Umbilical cord (tissue), 2 donors: ENCODE measurements around the gene VSX1. TPM values are rescaled to one million over a fixed set of nuclear protein-coding genes. Genes with fewer than 3 reads are reported as not detected.

ENCODE experiments used
- DNase-seq: peaks from one replicate; pipeline ENCODE4 v3.0.0-alpha.2; 2015; ENCODE audit warnings: low spot score
- total RNA-seq: library from RNA; depleted of rRNA; stranded (reverse); fragments of >200 nt; gene quantifications from one replicate; pipeline ENCODE4 v1.2.3, GENCODE V29; 2014; ENCODE audit warnings: low replicate concordance; ENCODE audit not compliant: insufficient read depth

VSX1 gene
- total RNA-seq, 1 donor from 2014 or later, result 0.24 TPM

- no peak for DNase-seq
These were observed 5.4 kb upstream of the VSX1 start for GRCh38 chr20:25087186-25087929.

GRCh38 chr20:25085756-25086495, 4.0 kb upstream of the VSX1 start:
- no peak for DNase-seq

- no peak for DNase-seq
These were observed 2.8 kb upstream of the VSX1 start for GRCh38 chr20:25084626-25085187.

DNA sequence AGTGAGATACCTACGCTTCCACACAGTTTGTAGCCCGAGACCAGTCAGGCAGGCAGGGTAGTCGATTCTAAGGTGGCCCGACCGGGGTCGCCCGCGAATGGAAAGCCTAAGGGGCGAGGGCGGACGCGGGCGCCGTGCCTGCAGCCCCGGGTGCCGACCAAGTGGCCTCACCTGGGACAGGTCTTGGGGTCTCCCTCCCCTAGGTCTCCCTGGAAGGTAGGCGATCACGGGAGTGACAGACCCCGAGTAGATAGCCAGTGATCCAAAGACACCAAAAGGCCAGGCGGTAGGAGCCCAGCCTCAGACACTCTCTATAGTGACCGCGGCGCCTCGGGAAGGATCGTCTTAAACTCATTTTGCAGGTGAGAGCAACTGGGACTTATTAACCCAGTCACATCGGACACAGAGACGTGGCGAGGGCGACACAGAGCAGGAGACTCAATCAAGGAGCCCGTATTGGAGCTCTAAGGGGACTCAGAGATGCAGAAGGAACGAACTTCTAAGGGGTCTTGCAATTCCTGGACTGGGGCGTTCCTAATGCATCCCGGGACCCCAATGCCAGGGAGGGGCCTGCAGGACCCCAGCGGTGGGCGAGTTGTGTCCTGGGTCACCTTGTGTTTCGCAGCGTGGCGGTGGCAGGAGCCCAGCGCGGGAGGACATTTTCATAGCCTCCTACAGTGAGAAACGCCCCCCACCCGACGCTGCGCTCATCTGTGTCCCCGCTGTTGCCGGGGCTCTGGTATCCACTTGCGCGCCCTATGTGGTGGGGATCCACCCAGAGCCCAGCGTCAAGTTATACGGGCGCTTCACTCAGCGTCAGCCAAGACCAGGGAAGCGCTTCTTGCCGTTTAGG, 2.1 kb upstream of the VSX1 start:
- no peak for DNase-seq

DNA sequence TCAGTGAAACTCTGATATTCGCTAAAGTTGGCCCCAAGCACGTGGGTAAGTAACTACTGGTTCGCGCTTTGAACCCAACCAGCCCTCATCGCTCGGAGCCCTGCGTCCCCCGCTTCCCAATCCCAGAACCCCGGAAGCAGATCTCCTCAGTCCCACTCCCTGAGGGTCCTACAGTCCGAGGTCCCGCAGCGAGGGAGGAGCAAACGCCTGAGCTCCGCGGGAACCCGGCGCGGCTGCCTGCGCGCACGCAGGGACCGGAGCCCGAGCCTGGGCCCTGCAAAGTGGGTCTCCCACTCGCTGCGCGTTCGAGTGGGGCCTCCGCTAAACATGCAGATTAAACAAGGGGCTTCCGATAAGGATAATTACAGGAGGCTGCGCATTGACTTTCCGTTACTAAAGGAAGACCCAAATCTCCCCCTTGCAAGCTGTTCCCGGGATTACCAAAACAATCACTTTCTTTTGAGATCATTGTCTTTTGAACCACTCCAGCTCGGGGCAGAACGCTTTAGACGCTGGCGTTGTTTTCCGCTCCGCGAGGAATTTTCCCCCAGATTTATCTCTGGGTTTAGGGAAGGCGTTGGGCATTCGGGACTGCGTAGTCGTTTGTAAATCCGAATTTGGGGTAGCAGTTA, 1.3 kb upstream of the VSX1 start:
- no peak for DNase-seq

- no peak for DNase-seq
These were observed 545 bp upstream of the VSX1 start for GRCh38 chr20:25082498-25082873.

DNA sequence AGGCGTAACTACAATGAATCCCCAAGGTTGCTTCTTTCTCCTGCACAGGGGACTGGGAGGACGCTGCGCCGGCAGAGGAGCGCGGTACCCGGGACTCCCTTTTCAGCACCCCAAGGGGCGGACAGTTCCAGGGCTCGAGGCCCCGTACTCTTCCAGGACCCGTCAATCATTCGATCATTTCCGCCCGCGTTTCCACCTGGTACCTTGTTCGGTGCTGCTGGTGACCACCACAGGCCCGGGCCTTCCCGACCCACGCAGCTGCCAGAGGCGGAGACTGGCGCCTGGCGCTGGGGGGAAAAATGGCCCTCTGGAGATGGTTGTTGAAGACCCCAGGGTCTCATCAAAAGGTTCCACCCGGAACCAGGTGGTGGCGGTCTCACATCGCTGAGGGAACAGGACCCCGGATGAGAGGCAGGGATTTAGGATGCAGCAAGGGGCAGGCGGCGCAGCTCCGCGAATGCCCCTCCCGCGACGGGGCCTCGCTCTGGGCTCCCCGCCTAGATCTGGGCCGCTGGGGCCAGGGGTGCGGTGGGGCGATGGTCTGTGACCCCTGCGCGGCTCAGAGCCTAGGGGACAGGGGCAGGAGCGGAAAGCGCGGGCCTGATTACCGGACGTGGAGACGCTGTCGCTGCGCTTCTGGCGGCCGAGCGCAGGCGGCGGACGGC, 744 bp downstream of the VSX1 start:
- DNase-seq, result peak; percentile 20

DNA sequence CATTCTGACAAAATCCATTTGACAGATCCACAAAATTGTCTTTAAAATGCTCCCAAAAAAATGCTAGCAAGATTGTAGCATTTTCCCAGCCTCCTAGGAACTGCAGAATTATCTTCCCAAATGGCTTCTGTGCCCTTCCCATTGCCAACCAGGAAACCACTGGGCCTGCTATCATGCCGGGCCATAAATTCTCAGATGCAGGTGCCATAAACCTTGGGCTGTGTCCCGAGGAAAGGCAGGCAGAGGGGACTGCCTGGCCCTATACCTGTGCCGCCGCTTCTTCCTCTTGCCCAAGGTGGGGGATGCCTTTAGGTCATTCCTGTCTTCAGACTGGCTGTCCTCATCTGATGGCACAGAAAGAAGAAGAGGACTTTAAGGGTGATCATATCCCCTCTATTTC, 2.8 kb downstream of the VSX1 start:
- no peak for DNase-seq

GRCh38 chr20:25078662-25079061, 3.3 kb downstream of the VSX1 start:
- DNase-seq, result no peak

- no peak for DNase-seq
These were observed 4.3 kb downstream of the VSX1 start for GRCh38 chr20:25077610-25078169.

DNA sequence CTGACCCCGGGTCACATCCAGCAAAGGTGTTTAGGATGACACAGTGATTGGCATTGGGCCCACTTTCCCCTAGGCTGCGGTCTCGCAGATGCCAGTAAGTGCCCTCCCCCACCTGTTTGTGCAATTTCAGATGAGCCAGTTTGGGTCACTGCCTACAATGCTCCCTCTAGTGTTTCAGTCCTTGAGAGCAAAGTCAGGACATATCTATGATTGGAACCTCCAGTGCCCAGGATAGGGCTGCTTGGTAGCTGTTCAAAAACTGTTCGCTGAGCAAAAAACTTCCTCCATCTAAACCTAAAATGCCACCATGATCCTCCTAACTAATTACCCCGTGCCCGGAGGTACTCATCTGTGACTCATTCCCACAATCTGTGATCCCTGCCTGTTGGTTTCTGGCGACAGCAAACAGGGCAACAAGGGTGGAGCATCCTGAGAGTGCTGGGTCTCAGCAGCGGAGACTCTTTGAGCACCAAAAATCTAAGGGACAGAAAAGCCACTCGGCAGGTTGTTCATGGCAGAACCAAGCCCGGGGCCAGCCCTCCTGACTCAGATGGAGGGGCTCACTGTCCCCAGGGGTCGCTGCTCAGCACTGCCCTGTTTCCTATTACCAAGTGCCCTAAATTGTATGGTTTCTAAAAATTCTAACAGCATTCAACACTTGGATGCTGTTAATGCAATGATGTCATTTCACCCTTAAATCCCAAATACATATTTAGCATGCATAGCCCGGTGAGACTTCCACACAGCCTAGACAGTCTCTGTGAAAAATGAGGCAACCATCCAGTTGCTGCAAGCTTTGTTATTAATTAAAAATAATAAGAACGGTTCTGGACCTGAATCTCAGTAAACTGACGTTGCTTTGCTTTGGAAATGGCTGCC, 5.0 kb downstream of the VSX1 start:
- no peak for DNase-seq

- no peak for DNase-seq
These were observed 5.7 kb downstream of the VSX1 start for GRCh38 chr20:25076201-25076600.

GRCh38 chr20:25073544-25073943, 8.4 kb downstream of the VSX1 start:
- DNase-seq, result no peak

- no peak for DNase-seq
These were observed 9.6 kb downstream of the VSX1 start for GRCh38 chr20:25072226-25072811.

- DNase-seq, result no peak
These were observed 10.2 kb downstream of the VSX1 start for GRCh38 chr20:25071734-25072133.

- no peak for DNase-seq
These were observed 11.0 kb downstream of the VSX1 start for GRCh38 chr20:25070821-25071473.

DNA sequence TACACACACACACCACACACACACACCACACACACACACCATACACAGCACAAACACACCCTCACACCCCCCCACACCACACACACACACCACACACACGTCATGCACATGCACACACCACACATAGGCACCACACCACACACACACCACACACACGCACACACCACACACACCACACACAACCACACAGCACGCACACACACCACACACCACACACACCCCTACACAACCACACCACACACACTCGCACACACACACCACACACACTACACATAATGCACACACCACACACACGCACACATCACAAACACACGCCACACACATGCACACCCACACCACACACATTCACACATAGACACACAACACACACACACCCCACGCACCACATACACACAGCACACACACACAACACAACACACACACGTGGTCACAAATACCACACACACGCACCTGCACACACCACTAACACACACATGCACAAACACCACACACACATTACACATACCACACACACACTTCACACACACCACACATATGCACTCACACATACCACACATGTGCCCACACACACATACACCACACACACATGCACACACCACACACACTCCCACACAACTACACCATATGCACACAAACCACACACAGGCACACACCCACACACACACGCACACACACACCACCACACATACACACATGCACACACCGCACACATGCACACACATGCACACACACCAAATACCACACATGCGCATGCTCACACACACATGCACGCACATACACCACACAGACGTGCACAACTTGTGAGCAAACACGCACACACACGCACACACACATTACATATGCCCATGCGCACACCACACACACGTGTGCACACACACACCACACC, 14.6 kb downstream of the VSX1 start:
- DNase-seq, result no peak

- no peak for DNase-seq
These were observed 15.6 kb downstream of the VSX1 start for GRCh38 chr20:25066386-25066785.
